ENCODE data around the gene FRAS1. TPM values are rescaled to one million over a fixed set of nuclear protein-coding genes. Genes with fewer than 3 reads are reported as not detected.

Gene FRAS1
- total and polyA plus RNA-seq, 9 of the 15 experiments (the other 6 are each of a cell fraction or from before 2014, with no cell fraction given) = under 0.01 to 0.11 (median 0.04) TPM; not detected in 2

DNA sequence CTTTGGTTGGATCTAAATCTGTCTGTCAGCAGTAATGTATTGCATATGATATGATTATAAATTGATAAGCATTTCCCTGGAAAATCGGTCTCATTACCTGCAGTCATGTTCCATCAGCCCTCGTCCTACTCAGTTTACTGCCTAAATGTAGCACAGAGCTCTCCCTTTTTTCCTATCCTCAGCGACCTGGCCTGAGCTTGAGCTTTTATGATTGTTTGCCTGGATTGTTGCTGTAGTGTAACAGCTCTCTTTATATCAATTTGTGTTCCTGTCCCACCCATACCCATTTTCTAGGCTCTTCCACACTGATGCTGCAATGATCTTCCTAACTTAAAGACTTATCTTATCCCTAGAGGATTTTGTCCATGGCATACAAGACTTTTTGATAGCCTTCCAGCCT, 95.7 kb downstream of the FRAS1 start:
- H3K9me1 ChIP-seq (ENCODE audit: control insufficient read depth, insufficient read depth, low read length) = no peaks in the 10 kb centered on the region
- H3K79me2 ChIP-seq (ENCODE audit: control insufficient read depth, insufficient read depth, low read length) = no peaks in the 10 kb centered on the region
- H3K4me1 ChIP-seq (replicated peaks in 1 of 2; ENCODE audit: control insufficient read depth in 2 of 2, insufficient read depth in 2 of 2, low read length in 2 of 2) = no peaks in the 10 kb centered on the region
- in situ Hi-C loops (cut with MboI) = no loop called here
- ChIA-PET POLR2A (no interaction called here), CTCF (ENCODE audit: low intra/inter-chr PET ratio) (no interaction called here)
- no peak for ATAC-seq
- no peak overlapping the region for H3K27ac ChIP-seq (ENCODE audit: extremely low read depth, low read depth, low read length)
- no peak overlapping the region for H3K4me3 ChIP-seq
- DNase-seq (ENCODE audit: extremely low read depth in 1 of 4, low spot score in 3 of 4) = no peak
- no peaks in the 10 kb centered on the region for H3K36me3 ChIP-seq (ENCODE audit: control insufficient read depth, insufficient read depth, low read length)
- no TSS peak for BruUV-seq (replicated peaks)
- 2% methylated on average over 3 of the region's 3 CpGs for WGBS (ENCODE audit: insufficient coverage, low coverage, missing lambda C conversion rate)
- H2AFZ ChIP-seq (ENCODE audit: low read depth, low read length) = no peak overlapping the region
- no peak overlapping the region for H3K9ac ChIP-seq (ENCODE audit: insufficient read depth in 1 of 2, low read depth in 2 of 2, low read length in 2 of 2)
- intact Hi-C loops (cut with micrococcal nuclease) = no loop called here
- no peaks in the 10 kb centered on the region for H3K9me3 ChIP-seq (replicated peaks; ENCODE audit: control insufficient read depth, insufficient read depth, low read depth, low read length)
- H3K27me3 ChIP-seq (ENCODE audit: control insufficient read depth in 2 of 2, insufficient read depth in 2 of 2, low read length in 2 of 2) = peaks cover 0 to 9% of the 10 kb centered on the region in 2 experiments; a peak in 3 of 5 replicates
- FAIRE-seq = no peak
- H4K20me1 ChIP-seq (replicated peaks; ENCODE audit: control insufficient read depth, insufficient read depth, low read length) = no peaks in the 10 kb centered on the region
- no peak overlapping the region for H3K4me2 ChIP-seq (ENCODE audit: insufficient read depth, low read length)
- TF ChIP-seq NFE2 (IDR thresholded peaks at IDR 0.05; ENCODE audit: low read depth) = no peak
- TF ChIP-seq, protein P1, sequence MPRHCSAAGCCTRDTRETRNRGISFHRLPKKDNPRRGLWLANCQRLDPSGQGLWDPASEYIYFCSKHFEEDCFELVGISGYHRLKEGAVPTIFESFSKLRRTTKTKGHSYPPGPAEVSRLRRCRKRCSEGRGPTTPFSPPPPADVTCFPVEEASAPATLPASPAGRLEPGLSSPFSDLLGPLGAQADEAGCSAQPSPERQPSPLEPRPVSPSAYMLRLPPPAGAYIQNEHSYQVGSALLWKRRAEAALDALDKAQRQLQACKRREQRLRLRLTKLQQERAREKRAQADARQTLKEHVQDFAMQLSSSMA (CRISPR knock-in tag; IDR thresholded peaks at IDR 0.05) = no peak
- TF ChIP-seq XRCC3 (IDR thresholded peaks at IDR 0.05) = no peak
- TF ChIP-seq MTA2 (IDR thresholded peaks at IDR 0.05; ENCODE audit: low read depth) = no peak
- TF ChIP-seq SIN3A (IDR thresholded peaks at IDR 0.05; ENCODE audit: borderline replicate concordance in 2 of 2, control insufficient read depth in 1 of 2, low read depth in 2 of 2, low read length in 2 of 2) = no peak
- no peak for TF ChIP-seq POLR3G (IDR thresholded peaks at IDR 0.05; ENCODE audit: extremely low read depth, insufficient read length, insufficient replicate concordance)
- TF ChIP-seq, protein P2, sequence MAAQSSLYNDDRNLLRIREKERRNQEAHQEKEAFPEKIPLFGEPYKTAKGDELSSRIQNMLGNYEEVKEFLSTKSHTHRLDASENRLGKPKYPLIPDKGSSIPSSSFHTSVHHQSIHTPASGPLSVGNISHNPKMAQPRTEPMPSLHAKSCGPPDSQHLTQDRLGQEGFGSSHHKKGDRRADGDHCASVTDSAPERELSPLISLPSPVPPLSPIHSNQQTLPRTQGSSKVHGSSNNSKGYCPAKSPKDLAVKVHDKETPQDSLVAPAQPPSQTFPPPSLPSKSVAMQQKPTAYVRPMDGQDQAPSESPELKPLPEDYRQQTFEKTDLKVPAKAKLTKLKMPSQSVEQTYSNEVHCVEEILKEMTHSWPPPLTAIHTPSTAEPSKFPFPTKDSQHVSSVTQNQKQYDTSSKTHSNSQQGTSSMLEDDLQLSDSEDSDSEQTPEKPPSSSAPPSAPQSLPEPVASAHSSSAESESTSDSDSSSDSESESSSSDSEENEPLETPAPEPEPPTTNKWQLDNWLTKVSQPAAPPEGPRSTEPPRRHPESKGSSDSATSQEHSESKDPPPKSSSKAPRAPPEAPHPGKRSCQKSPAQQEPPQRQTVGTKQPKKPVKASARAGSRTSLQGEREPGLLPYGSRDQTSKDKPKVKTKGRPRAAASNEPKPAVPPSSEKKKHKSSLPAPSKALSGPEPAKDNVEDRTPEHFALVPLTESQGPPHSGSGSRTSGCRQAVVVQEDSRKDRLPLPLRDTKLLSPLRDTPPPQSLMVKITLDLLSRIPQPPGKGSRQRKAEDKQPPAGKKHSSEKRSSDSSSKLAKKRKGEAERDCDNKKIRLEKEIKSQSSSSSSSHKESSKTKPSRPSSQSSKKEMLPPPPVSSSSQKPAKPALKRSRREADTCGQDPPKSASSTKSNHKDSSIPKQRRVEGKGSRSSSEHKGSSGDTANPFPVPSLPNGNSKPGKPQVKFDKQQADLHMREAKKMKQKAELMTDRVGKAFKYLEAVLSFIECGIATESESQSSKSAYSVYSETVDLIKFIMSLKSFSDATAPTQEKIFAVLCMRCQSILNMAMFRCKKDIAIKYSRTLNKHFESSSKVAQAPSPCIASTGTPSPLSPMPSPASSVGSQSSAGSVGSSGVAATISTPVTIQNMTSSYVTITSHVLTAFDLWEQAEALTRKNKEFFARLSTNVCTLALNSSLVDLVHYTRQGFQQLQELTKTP (IDR thresholded peaks at IDR 0.05; ENCODE audit: low read depth in 1 of 2, partially characterized antibody in 2 of 2) = no peak
- TF ChIP-seq HDAC6 (IDR thresholded peaks at IDR 0.05; ENCODE audit: low read depth, low read length) = no peak
- TF ChIP-seq, protein P3, sequence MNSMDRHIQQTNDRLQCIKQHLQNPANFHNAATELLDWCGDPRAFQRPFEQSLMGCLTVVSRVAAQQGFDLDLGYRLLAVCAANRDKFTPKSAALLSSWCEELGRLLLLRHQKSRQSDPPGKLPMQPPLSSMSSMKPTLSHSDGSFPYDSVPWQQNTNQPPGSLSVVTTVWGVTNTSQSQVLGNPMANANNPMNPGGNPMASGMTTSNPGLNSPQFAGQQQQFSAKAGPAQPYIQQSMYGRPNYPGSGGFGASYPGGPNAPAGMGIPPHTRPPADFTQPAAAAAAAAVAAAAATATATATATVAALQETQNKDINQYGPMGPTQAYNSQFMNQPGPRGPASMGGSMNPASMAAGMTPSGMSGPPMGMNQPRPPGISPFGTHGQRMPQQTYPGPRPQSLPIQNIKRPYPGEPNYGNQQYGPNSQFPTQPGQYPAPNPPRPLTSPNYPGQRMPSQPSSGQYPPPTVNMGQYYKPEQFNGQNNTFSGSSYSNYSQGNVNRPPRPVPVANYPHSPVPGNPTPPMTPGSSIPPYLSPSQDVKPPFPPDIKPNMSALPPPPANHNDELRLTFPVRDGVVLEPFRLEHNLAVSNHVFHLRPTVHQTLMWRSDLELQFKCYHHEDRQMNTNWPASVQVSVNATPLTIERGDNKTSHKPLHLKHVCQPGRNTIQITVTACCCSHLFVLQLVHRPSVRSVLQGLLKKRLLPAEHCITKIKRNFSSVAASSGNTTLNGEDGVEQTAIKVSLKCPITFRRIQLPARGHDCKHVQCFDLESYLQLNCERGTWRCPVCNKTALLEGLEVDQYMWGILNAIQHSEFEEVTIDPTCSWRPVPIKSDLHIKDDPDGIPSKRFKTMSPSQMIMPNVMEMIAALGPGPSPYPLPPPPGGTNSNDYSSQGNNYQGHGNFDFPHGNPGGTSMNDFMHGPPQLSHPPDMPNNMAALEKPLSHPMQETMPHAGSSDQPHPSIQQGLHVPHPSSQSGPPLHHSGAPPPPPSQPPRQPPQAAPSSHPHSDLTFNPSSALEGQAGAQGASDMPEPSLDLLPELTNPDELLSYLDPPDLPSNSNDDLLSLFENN (IDR thresholded peaks at IDR 0.05; ENCODE audit: low read depth in 2 of 2, low read length in 2 of 2) = no peak
- no peak for TF ChIP-seq HCFC1 (IDR thresholded peaks at IDR 0.05; ENCODE audit: low read depth, low read length)
- TF ChIP-seq, protein P4, sequence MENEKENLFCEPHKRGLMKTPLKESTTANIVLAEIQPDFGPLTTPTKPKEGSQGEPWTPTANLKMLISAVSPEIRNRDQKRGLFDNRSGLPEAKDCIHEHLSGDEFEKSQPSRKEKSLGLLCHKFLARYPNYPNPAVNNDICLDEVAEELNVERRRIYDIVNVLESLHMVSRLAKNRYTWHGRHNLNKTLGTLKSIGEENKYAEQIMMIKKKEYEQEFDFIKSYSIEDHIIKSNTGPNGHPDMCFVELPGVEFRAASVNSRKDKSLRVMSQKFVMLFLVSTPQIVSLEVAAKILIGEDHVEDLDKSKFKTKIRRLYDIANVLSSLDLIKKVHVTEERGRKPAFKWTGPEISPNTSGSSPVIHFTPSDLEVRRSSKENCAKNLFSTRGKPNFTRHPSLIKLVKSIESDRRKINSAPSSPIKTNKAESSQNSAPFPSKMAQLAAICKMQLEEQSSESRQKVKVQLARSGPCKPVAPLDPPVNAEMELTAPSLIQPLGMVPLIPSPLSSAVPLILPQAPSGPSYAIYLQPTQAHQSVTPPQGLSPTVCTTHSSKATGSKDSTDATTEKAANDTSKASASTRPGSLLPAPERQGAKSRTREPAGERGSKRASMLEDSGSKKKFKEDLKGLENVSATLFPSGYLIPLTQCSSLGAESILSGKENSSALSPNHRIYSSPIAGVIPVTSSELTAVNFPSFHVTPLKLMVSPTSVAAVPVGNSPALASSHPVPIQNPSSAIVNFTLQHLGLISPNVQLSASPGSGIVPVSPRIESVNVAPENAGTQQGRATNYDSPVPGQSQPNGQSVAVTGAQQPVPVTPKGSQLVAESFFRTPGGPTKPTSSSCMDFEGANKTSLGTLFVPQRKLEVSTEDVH (IDR thresholded peaks at IDR 0.05; ENCODE audit: low read depth, partially characterized antibody) = no peak
- no peak for TF ChIP-seq L3MBTL2 (IDR thresholded peaks at IDR 0.05)
